Activated CD4-positive, alpha-beta T cell treated with anti-CD3 and anti-CD28 coated beads, Interleukin-2, amount 50 U/mL, for 4 hours (primary cell): Measurements from ENCODE around the gene HOXD4.

Experiments
- DNase-seq, 2 experiments: peaks; one replicate each; pipeline ENCODE4 v3.0.0-alpha.2; 2020

The HOXD4 gene

GRCh38 chr2:176158855-176159662, 7.7 kb downstream of the HOXD4 start:
- DNase-seq: no peak

GRCh38 chr2:176159663-176160250, 8.4 kb downstream of the HOXD4 start:
- no peak for DNase-seq

GRCh38 chr2:176160251-176160985, 9.1 kb downstream of the HOXD4 start:
- no peak for DNase-seq

GRCh38 chr2:176160986-176161824, 9.9 kb downstream of the HOXD4 start:
- DNase-seq: no peak

- no peak for DNase-seq
These were observed 10.7 kb downstream of the HOXD4 start for GRCh38 chr2:176161825-176162626.

GRCh38 chr2:176162911-176163671, 11.7 kb downstream of the HOXD4 start:
- DNase-seq: no peak

- no peak for DNase-seq
These were observed 12.3 kb downstream of the HOXD4 start for GRCh38 chr2:176163672-176164056.

GRCh38 chr2:176164201-176164600, 12.9 kb downstream of the HOXD4 start:
- DNase-seq: no peak

- no peak for DNase-seq
These were observed 13.4 kb downstream of the HOXD4 start for GRCh38 chr2:176164611-176165369.

- DNase-seq: no peak
These were observed 14.2 kb downstream of the HOXD4 start for GRCh38 chr2:176165370-176166050.

GRCh38 chr2:176166272-176166671, 14.9 kb downstream of the HOXD4 start:
- no peak for DNase-seq

- no peak for DNase-seq
These were observed 16.0 kb downstream of the HOXD4 start for GRCh38 chr2:176167398-176167797.

- DNase-seq: no peak
These were observed 17.8 kb downstream of the HOXD4 start for GRCh38 chr2:176169181-176169580.

GRCh38 chr2:176169711-176170110, 18.4 kb downstream of the HOXD4 start:
- no peak for DNase-seq

GRCh38 chr2:176170602-176171305, 19.4 kb downstream of the HOXD4 start:
- DNase-seq: no peak

GRCh38 chr2:176171351-176172006, 20.1 kb downstream of the HOXD4 start:
- no peak for DNase-seq

- no peak for DNase-seq
These were observed 20.9 kb downstream of the HOXD4 start for GRCh38 chr2:176172007-176172894.
